CD4-positive, alpha-beta T cell (primary cell): ENCODE data around the gene ANKRD39. TPM values are rescaled to one million over a fixed set of nuclear protein-coding genes. Genes with fewer than 3 reads are reported as not detected.
"Not testable (repeated sequence)": the region's sequence is repeated elsewhere in the genome, so short reads cannot be mapped to it uniquely, and the experiment has no call there.

Experiments
- ATAC-seq: fragments of 200-7000 bp; cut with Tn5 transposase; one replicate; pipeline ENCODE4 v1.10.0; 2022; ENCODE audit warnings: mild to moderate bottlenecking; ENCODE audit not compliant: poor library complexity
- CTCF ChIA-PET: fragments of 350-600 bp; sonication (Branson Sonifier 250); formaldehyde crosslinking; loops from one replicate; lab custom pipeline; 2021; ENCODE audit warnings: antibody characterized with exemption, inconsistent platforms; lab: Charles Lee
- POLR2A ChIA-PET: fragments of 350-600 bp; sonication (Branson Sonifier 250); formaldehyde crosslinking; loops from one replicate; lab custom pipeline; 2021; ENCODE audit warnings: antibody characterized with exemption, inconsistent platforms; lab: Charles Lee
- DNase-seq, 14 experiments: peaks; one replicate each; pipeline ENCODE4 v3.0.0-alpha.2; 2013 to 2020; ENCODE audit warnings: mixed read lengths in 2 of 14
- H3K27ac ChIP-seq, 2 donors: one replicate each; pipeline versions ENCODE4 v1.5.1 to v1.7.0; 2013; ENCODE audit warnings: low read length in 2 of 2, low read depth in 1 of 2, mild to moderate bottlenecking in 1 of 2
- H3K27me3 ChIP-seq, 2 experiments: 1 replicate in 1 of 2; 2 replicates in 1 of 2; pipeline versions ENCODE4 v1.6.1 to v1.7.0; 2013; ENCODE audit warnings: low read length in 2 of 2, control low read depth in 1 of 2, mild to moderate bottlenecking in 1 of 2, moderate library complexity in 1 of 2; ENCODE audit not compliant: insufficient read depth in 2 of 2, control insufficient read depth in 1 of 2
- H3K36me3 ChIP-seq: one replicate; pipeline ENCODE4 v1.6.1; 2013; ENCODE audit warnings: low read length, control low read depth; ENCODE audit not compliant: insufficient read depth
- H3K4me1 ChIP-seq: one replicate; pipeline ENCODE4 v1.6.1; 2013; ENCODE audit warnings: low read length, control low read depth; ENCODE audit not compliant: insufficient read depth
- H3K4me3 ChIP-seq: one replicate; pipeline ENCODE4 v1.5.1; 2013; ENCODE audit warnings: mild to moderate bottlenecking, low read length, moderate library complexity
- H3K9me3 ChIP-seq, 2 experiments: 1 replicate in 1 of 2; 2 replicates in 1 of 2; pipeline versions ENCODE4 v1.6.1 to v1.7.0; 2013; ENCODE audit warnings: low read length in 2 of 2, mild to moderate bottlenecking in 2 of 2, control low read depth in 1 of 2, moderate library complexity in 1 of 2; ENCODE audit not compliant: control insufficient read depth in 1 of 2, insufficient read depth in 1 of 2
- H3K27ac Mint-ChIP-seq: one replicate; pipeline ENCODE4 v1.8.0; 2020; ENCODE audit warnings: mixed read lengths
- H3K27me3 Mint-ChIP-seq: one replicate; pipeline ENCODE4 v1.8.0; 2021; ENCODE audit warnings: mixed read lengths
- H3K36me3 Mint-ChIP-seq: one replicate; pipeline ENCODE4 v1.8.0; 2021; ENCODE audit warnings: low read depth, mixed read lengths
- H3K4me1 Mint-ChIP-seq: one replicate; pipeline ENCODE4 v1.8.0; 2021; ENCODE audit warnings: low read depth, mixed read lengths
- H3K4me3 Mint-ChIP-seq: one replicate; pipeline ENCODE4 v1.8.0; 2020; ENCODE audit warnings: mild to moderate bottlenecking, mixed read lengths
- H3K9me3 Mint-ChIP-seq: one replicate; pipeline ENCODE4 v1.8.0; 2020; ENCODE audit warnings: mixed read lengths
- intact Hi-C, 2 experiments: fragments of 100-400 bp; cut with DNase I in 1 of 2; cut with micrococcal nuclease in 1 of 2; formaldehyde crosslinking; loops; one replicate each; pipeline versions ENCODE4 v1.15.1 to v1.9.0; 2023 to 2025; cut with DNase I, micrococcal nuclease
- total RNA-seq, 174 experiments: library from RNA in 2 of 174; stranded (reverse) in 2 of 174; gene quantifications; one replicate each; pipeline ENCODE4 v1.2.3 and lab custom pipeline; 2021 to 2026
- TF ChIP-seq, protein P1 (sequence below): fragments of 200-600 bp; IDR thresholded peaks from one replicate; pipeline ENCODE4 v1.8.0; 2022; ENCODE audit warnings: antibody characterized with exemption, mild to moderate bottlenecking

Gene ANKRD39
- total RNA-seq, 2 experiments from 2014 or later: 17.2 to 18.3 TPM

GRCh38 chr2:96865654-96866053, 7.8 kb upstream of the ANKRD39 start:
- no peaks in the 10 kb centered on the region for H3K9me3 Mint-ChIP-seq
- ATAC-seq (no peak), DNase-seq (peak in 1 of 14 experiments; percentile 12)
- peak overlapping the region; percentile 67 for H3K4me3 Mint-ChIP-seq
- TF ChIP-seq, protein P1, sequence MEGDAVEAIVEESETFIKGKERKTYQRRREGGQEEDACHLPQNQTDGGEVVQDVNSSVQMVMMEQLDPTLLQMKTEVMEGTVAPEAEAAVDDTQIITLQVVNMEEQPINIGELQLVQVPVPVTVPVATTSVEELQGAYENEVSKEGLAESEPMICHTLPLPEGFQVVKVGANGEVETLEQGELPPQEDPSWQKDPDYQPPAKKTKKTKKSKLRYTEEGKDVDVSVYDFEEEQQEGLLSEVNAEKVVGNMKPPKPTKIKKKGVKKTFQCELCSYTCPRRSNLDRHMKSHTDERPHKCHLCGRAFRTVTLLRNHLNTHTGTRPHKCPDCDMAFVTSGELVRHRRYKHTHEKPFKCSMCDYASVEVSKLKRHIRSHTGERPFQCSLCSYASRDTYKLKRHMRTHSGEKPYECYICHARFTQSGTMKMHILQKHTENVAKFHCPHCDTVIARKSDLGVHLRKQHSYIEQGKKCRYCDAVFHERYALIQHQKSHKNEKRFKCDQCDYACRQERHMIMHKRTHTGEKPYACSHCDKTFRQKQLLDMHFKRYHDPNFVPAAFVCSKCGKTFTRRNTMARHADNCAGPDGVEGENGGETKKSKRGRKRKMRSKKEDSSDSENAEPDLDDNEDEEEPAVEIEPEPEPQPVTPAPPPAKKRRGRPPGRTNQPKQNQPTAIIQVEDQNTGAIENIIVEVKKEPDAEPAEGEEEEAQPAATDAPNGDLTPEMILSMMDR: no peak
- ChIA-PET CTCF (no interaction called here), POLR2A (interaction anchor here (1.8 kb wide), 1 partner anchor 85 kb away, joined by 5 read pairs; no protein-coding TSS in a partner anchor)
- Histone ChIP-seq H3K9me3 (no peaks in the 10 kb centered on the region), H3K4me1 (peaks cover 46% of the 10 kb centered on the region), H3K27ac (no peak overlapping the region), H3K36me3 (peaks cover 63% of the 10 kb centered on the region), H3K27me3 (no peaks in the 10 kb centered on the region), H3K4me3 (no peak overlapping the region)
- H3K27me3 Mint-ChIP-seq: no peaks in the 10 kb centered on the region
- peaks cover 63% of the 10 kb centered on the region for H3K36me3 Mint-ChIP-seq
- H3K27ac Mint-ChIP-seq: no peak overlapping the region
- H3K4me1 Mint-ChIP-seq: peaks cover 45% of the 10 kb centered on the region
- intact Hi-C loops: no loop called here

DNA sequence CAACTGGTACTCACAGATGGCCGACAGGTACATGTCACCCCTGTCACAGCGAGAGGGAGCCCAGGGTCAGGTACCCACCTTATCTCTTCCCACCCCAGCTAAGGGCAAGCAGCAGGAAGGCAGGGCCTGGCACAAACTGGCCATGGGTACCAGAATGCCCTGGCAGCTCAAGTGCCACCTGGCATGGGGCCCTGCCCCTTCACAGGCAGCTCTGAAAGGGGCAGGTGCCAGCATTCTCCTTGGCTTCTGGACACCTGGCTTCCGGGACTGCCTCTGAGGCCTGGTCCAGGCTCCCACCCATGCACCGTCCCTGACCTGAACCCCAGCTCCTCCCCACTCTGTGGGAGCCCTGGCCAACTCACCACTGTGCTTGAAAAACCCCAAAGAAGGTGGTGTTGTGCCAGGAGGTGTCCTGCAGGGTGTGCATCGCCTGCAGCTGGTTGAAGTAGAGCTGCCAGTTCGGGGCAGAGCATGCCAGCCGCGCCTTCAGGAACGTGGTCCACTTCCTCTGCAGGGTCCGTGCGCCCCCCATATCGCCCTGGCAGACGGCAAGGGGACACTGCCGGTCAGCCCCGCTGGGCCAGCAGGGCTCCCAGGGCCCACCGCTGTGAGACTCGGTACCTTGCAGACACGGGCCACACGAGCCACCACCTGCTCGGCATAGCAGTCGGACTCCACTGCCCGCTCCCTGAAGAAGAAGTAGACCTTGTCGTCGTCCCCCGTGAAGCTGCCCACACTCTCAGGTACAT, 6.7 kb upstream of the ANKRD39 start:
- DNase-seq (no peak), ATAC-seq (no peak)
- POLR2A ChIA-PET: interaction anchor here (0.9 to 1.7 kb wide), 3 partner anchors 26 to 98 kb away, joined by 3 to 7 read pairs (median 3); no protein-coding TSS in a partner anchor
- Histone ChIP-seq H3K36me3 (peaks cover 66% of the 10 kb centered on the region), H3K9me3 (no peaks in the 10 kb centered on the region), H3K27me3 (no peaks in the 10 kb centered on the region), H3K27ac (no peak overlapping the region), H3K4me1 (peaks cover 49% of the 10 kb centered on the region), H3K4me3 (no peak overlapping the region)
- CTCF ChIA-PET: no interaction called here
- Mint-ChIP-seq H3K4me1 (peaks cover 52% of the 10 kb centered on the region), H3K9me3 (no peaks in the 10 kb centered on the region), H3K27me3 (no peaks in the 10 kb centered on the region), H3K27ac (no peak overlapping the region), H3K36me3 (peaks cover 68% of the 10 kb centered on the region), H3K4me3 (no peak overlapping the region)
- TF ChIP-seq, protein P1: no peak
- intact Hi-C loops: no loop called here

GRCh38 chr2:96863575-96864342, 5.9 kb upstream of the ANKRD39 start:
- H3K4me3 ChIP-seq: no peak overlapping the region
- H3K27me3 Mint-ChIP-seq: no peaks in the 10 kb centered on the region
- no peak overlapping the region for H3K27ac ChIP-seq
- peaks cover 59% of the 10 kb centered on the region for H3K4me1 Mint-ChIP-seq
- H3K36me3 ChIP-seq: peaks cover 66% of the 10 kb centered on the region
- POLR2A ChIA-PET: interaction anchor here (0.9 to 1.7 kb wide), 3 partner anchors 27 to 98 kb away, joined by 3 to 7 read pairs (median 3); no protein-coding TSS in a partner anchor
- no peaks in the 10 kb centered on the region for H3K9me3 ChIP-seq
- H3K4me3 Mint-ChIP-seq: peak overlapping the region; percentile 69
- no peak for ATAC-seq
- H3K9me3 Mint-ChIP-seq: no peaks in the 10 kb centered on the region
- TF ChIP-seq, protein P1: no peak
- peaks cover 56% of the 10 kb centered on the region for H3K4me1 ChIP-seq
- no peak for DNase-seq
- CTCF ChIA-PET: no interaction called here
- intact Hi-C loops: no loop called here
- peaks cover 68% of the 10 kb centered on the region for H3K36me3 Mint-ChIP-seq
- peak overlapping the region; percentile 46 for H3K27ac Mint-ChIP-seq
- H3K27me3 ChIP-seq: no peaks in the 10 kb centered on the region

DNA sequence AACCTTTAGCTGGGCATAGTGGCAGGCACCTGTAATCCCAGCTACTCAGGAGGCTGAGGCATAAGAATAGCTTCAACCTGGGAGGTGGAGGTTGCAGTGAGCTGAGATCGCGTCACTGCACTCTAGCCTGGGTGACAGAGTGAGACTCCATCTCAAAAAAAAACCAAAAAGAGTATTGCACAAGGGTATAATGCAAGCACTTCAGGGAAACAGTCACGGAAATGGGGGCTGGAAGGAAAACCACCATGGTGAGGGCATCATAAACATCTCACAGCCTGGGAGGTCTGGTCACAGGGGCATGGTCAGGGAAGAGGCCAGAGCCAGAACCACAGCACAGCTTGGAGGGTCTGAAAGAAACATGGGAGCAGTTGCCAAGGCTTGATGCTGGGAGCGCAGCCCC, 5.2 kb upstream of the ANKRD39 start:
- POLR2A ChIA-PET, H3K27me3 Mint-ChIP-seq, H3K4me3 ChIP-seq, H3K9me3 ChIP-seq, intact Hi-C loops, H3K27me3 ChIP-seq, H3K27ac ChIP-seq, ATAC-seq, H3K9me3 Mint-ChIP-seq, CTCF ChIA-PET, DNase-seq: not testable (repeated sequence)
- peaks cover 66% of the 10 kb centered on the region for H3K36me3 ChIP-seq
- Mint-ChIP-seq H3K4me3 (peak overlapping the region; percentile 69), H3K27ac (peak overlapping the region; percentile 46), H3K4me1 (peaks cover 57% of the 10 kb centered on the region), H3K36me3 (peaks cover 65% of the 10 kb centered on the region)
- H3K4me1 ChIP-seq: peaks cover 59% of the 10 kb centered on the region
